ENCODE data around the gene PSMG3. TPM values are rescaled to one million over a fixed set of nuclear protein-coding genes. Genes with fewer than 3 reads are reported as not detected.
A peak's percentile ranks its signal among the peaks of the same experiment; 100 is the strongest.

The PSMG3 gene
- total RNA-seq, 1 donor from 2014 or later, result 31.1 TPM

DNA sequence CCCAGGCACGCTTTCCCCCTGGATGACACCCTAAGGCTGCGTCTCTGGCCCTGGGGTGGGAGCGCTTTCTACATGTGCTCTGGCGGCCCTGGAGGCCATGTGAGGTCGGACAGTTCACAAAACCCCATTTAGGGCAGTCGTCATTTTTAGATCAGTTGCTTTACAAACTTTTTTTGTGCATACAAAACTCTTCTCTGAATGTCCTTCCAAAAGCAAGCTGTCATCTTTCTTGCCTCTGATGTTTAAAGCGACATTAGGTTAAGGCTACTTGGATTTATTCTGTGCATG is 33.4 kb downstream of the PSMG3 start:
- Mint-ChIP-seq H3K27ac (peak overlapping the region; percentile 98), H3K4me3 (peak overlapping the region; percentile 77), H3K36me3 (no peaks in the 10 kb centered on the region), H3K9me3 (no peaks in the 10 kb centered on the region), H3K27me3 (ENCODE audit: insufficient read depth, low read depth) (peaks cover 4% of the 10 kb centered on the region), H3K4me1 (peaks cover 46% of the 10 kb centered on the region)
- Histone ChIP-seq H3K36me3 (no peaks in the 10 kb centered on the region), H3K27ac (no peak overlapping the region), H4K20me1 (ENCODE audit: low read depth) (peaks cover 53% of the 10 kb centered on the region), H3K4me3 (no peak overlapping the region), H3K4me2 (peak overlapping the region; percentile 43), H3K27me3 (peaks cover 19% of the 10 kb centered on the region), H2AFZ (replicated peaks) (no peak overlapping the region), H3F3A (ENCODE audit: low read depth) (peaks cover 16% of the 10 kb centered on the region), H3K79me2 (ENCODE audit: low read depth) (no peaks in the 10 kb centered on the region), H3K9ac (no peak overlapping the region), H3K9me3 (ENCODE audit: low read depth) (no peaks in the 10 kb centered on the region), H3K4me1 (peaks cover 22% of the 10 kb centered on the region)
- DNase-seq (ENCODE audit: low spot score), result no peak
- TF ChIP-seq EZH2 (IDR thresholded peaks at IDR 0.05) (no peak), EZH2phosphoT487 (IDR thresholded peaks at IDR 0.05) (no peak)
- TF ChIP-seq, protein P1, sequence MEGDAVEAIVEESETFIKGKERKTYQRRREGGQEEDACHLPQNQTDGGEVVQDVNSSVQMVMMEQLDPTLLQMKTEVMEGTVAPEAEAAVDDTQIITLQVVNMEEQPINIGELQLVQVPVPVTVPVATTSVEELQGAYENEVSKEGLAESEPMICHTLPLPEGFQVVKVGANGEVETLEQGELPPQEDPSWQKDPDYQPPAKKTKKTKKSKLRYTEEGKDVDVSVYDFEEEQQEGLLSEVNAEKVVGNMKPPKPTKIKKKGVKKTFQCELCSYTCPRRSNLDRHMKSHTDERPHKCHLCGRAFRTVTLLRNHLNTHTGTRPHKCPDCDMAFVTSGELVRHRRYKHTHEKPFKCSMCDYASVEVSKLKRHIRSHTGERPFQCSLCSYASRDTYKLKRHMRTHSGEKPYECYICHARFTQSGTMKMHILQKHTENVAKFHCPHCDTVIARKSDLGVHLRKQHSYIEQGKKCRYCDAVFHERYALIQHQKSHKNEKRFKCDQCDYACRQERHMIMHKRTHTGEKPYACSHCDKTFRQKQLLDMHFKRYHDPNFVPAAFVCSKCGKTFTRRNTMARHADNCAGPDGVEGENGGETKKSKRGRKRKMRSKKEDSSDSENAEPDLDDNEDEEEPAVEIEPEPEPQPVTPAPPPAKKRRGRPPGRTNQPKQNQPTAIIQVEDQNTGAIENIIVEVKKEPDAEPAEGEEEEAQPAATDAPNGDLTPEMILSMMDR (IDR thresholded peaks at IDR 0.05), result no peak

- H3K36me3 ChIP-seq, result no peaks in the 10 kb centered on the region
- peaks cover 2% of the 10 kb centered on the region for H3K27me3 Mint-ChIP-seq (ENCODE audit: insufficient read depth, low read depth)
- peaks cover 24% of the 10 kb centered on the region for H3K27me3 ChIP-seq
- peaks cover 22% of the 10 kb centered on the region for H3K4me1 ChIP-seq
- no peaks in the 10 kb centered on the region for H3K9me3 Mint-ChIP-seq
- H3K36me3 Mint-ChIP-seq, result no peaks in the 10 kb centered on the region
- no peak overlapping the region for H3K4me3 ChIP-seq
- no peaks in the 10 kb centered on the region for H3K9me3 ChIP-seq (ENCODE audit: low read depth)
- H3K4me3 Mint-ChIP-seq, result peak overlapping the region; percentile 77
- DNase-seq (ENCODE audit: low spot score), result no peak
- peaks cover 18% of the 10 kb centered on the region for H3F3A ChIP-seq (ENCODE audit: low read depth)
- H3K79me2 ChIP-seq (ENCODE audit: low read depth), result no peaks in the 10 kb centered on the region
- H3K4me2 ChIP-seq, result no peak overlapping the region
- TF ChIP-seq EZH2 (IDR thresholded peaks at IDR 0.05) (no peak), EZH2phosphoT487 (IDR thresholded peaks at IDR 0.05) (no peak)
- TF ChIP-seq, protein P1 (IDR thresholded peaks at IDR 0.05), result no peak
- no peak overlapping the region for H2AFZ ChIP-seq (replicated peaks)
- H3K27ac ChIP-seq, result no peak overlapping the region
- peaks cover 55% of the 10 kb centered on the region for H4K20me1 ChIP-seq (ENCODE audit: low read depth)
- peaks cover 46% of the 10 kb centered on the region for H3K4me1 Mint-ChIP-seq
- peak overlapping the region; percentile 98 for H3K27ac Mint-ChIP-seq
- no peak overlapping the region for H3K9ac ChIP-seq
Measured at GRCh38 chr7:1535701-1536454, 34.0 kb downstream of the PSMG3 start.

DNA sequence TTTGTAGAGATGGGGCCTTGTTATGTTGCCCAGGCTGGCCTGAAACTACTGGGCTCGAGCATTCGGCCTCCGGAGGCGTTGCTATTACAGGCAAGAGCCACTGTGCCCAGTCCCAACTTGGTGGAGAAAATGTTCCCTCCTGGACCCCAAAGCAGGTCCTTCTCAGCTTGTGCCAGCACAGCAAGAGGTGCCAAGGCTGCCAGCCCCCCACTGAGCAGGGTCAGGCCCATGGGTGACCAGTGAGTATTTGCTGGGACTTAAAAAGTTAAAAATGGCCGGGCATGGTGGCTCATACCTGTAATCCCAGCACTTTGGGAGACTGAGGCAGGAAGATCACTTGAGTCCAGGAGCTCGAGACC is 34.8 kb downstream of the PSMG3 start:
- peaks cover 22% of the 10 kb centered on the region for H3K4me1 ChIP-seq
- TF ChIP-seq EZH2 (IDR thresholded peaks at IDR 0.05) (no peak), EZH2phosphoT487 (IDR thresholded peaks at IDR 0.05) (no peak)
- TF ChIP-seq, protein P1 (IDR thresholded peaks at IDR 0.05), result no peak
- Mint-ChIP-seq H3K4me3 (no peak overlapping the region), H3K27me3 (ENCODE audit: insufficient read depth, low read depth) (peaks cover 4% of the 10 kb centered on the region), H3K9me3 (no peaks in the 10 kb centered on the region), H3K36me3 (no peaks in the 10 kb centered on the region), H3K4me1 (peaks cover 48% of the 10 kb centered on the region), H3K27ac (no peak overlapping the region)
- H3F3A ChIP-seq (ENCODE audit: low read depth), result peaks cover 18% of the 10 kb centered on the region
- H3K9me3 ChIP-seq (ENCODE audit: low read depth), result no peaks in the 10 kb centered on the region
- H3K9ac ChIP-seq, result no peak overlapping the region
- no peak overlapping the region for H3K4me2 ChIP-seq
- peaks cover 29% of the 10 kb centered on the region for H3K27me3 ChIP-seq
- H3K27ac ChIP-seq, result no peak overlapping the region
- no peaks in the 10 kb centered on the region for H3K79me2 ChIP-seq (ENCODE audit: low read depth)
- no peak overlapping the region for H2AFZ ChIP-seq (replicated peaks)
- no peak for DNase-seq (ENCODE audit: low spot score)
- H3K4me3 ChIP-seq, result no peak overlapping the region
- peaks cover 55% of the 10 kb centered on the region for H4K20me1 ChIP-seq (ENCODE audit: low read depth)
- H3K36me3 ChIP-seq, result no peaks in the 10 kb centered on the region

All from neural progenitor cell (in vitro differentiated cells).